Subcutaneous adipose tissue (tissue), 4 donors: Measurements from ENCODE around the gene SOX1. TPM values are rescaled to one million over a fixed set of nuclear protein-coding genes. Genes with fewer than 3 reads are reported as not detected.

Source experiments
- total RNA-seq, 4 donors: library from RNA; depleted of rRNA; stranded (reverse); fragments of >200 nt; gene quantifications; one replicate each; pipeline ENCODE4 v1.1.0, GENCODE V29; 2016
- TF ChIP-seq, protein P1 (sequence below): fragments of 450-650 bp; IDR thresholded peaks from one replicate; pipeline ENCODE4 v1.5.1; 2016; ENCODE audit warnings: low read depth, mild to moderate bottlenecking, control low read depth, antibody characterized with exemption, moderate library complexity

Gene SOX1
- total RNA-seq, 4 donors from 2014 or later = not detected

GRCh38 chr13:112034846-112035245 is 32.1 kb upstream of the SOX1 start:
- TF ChIP-seq, protein P1, sequence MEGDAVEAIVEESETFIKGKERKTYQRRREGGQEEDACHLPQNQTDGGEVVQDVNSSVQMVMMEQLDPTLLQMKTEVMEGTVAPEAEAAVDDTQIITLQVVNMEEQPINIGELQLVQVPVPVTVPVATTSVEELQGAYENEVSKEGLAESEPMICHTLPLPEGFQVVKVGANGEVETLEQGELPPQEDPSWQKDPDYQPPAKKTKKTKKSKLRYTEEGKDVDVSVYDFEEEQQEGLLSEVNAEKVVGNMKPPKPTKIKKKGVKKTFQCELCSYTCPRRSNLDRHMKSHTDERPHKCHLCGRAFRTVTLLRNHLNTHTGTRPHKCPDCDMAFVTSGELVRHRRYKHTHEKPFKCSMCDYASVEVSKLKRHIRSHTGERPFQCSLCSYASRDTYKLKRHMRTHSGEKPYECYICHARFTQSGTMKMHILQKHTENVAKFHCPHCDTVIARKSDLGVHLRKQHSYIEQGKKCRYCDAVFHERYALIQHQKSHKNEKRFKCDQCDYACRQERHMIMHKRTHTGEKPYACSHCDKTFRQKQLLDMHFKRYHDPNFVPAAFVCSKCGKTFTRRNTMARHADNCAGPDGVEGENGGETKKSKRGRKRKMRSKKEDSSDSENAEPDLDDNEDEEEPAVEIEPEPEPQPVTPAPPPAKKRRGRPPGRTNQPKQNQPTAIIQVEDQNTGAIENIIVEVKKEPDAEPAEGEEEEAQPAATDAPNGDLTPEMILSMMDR = no peak

GRCh38 chr13:112042496-112042895 is 24.5 kb upstream of the SOX1 start:
- TF ChIP-seq, protein P1 = no peak

- TF ChIP-seq, protein P1 = no peak
Observed at GRCh38 chr13:112052213-112052612, 14.7 kb upstream of the SOX1 start.

- TF ChIP-seq, protein P1 = no peak
Observed at GRCh38 chr13:112053167-112053743, 13.7 kb upstream of the SOX1 start.

- TF ChIP-seq, protein P1 = no peak
Observed at GRCh38 chr13:112053744-112054615, 13.0 kb upstream of the SOX1 start.

GRCh38 chr13:112054616-112055015 is 12.3 kb upstream of the SOX1 start:
- TF ChIP-seq, protein P1 = no peak
